Measurements from ENCODE around the gene ARHGAP26. TPM values are rescaled to one million over a fixed set of nuclear protein-coding genes. Genes with fewer than 3 reads are reported as not detected.
A peak's percentile ranks its signal among the peaks of the same experiment; 100 is the strongest.

ARHGAP26 gene
- total RNA-seq, 1 donor from 2014 or later: 25.2 TPM

- peak; percentile 73 to 91 for DNase-seq (ENCODE audit: low read depth in 2 of 2)
Observed at GRCh38 chr5:142749321-142749720, 20.9 kb upstream of the ARHGAP26 start.

- peak in 1 of 2 donors; percentile 44 for DNase-seq (ENCODE audit: low read depth in 2 of 2)
Observed at GRCh38 chr5:142753116-142753631, 17.0 kb upstream of the ARHGAP26 start.

- DNase-seq (ENCODE audit: low read depth in 2 of 2): no peak
Observed at GRCh38 chr5:142754031-142754430, 16.1 kb upstream of the ARHGAP26 start.

GRCh38 chr5:142756576-142756975, 13.6 kb upstream of the ARHGAP26 start:
- no peak for DNase-seq (ENCODE audit: low read depth in 2 of 2)

- DNase-seq (ENCODE audit: low read depth in 2 of 2): no peak
Observed at GRCh38 chr5:142757564-142757963, 12.6 kb upstream of the ARHGAP26 start.

- no peak for DNase-seq (ENCODE audit: low read depth in 2 of 2)
Observed at GRCh38 chr5:142758062-142758795, 11.9 kb upstream of the ARHGAP26 start.

- no peak for DNase-seq (ENCODE audit: low read depth in 2 of 2)
Observed at GRCh38 chr5:142758796-142759145, 11.4 kb upstream of the ARHGAP26 start.

- no peak for DNase-seq (ENCODE audit: low read depth in 2 of 2)
Observed at GRCh38 chr5:142763701-142764100, 6.5 kb upstream of the ARHGAP26 start.

- DNase-seq (ENCODE audit: low read depth in 2 of 2): no peak
Observed at GRCh38 chr5:142767178-142767577, 3.0 kb upstream of the ARHGAP26 start.

GRCh38 chr5:142767911-142768310, 2.3 kb upstream of the ARHGAP26 start:
- no peak for DNase-seq (ENCODE audit: low read depth in 2 of 2)

- DNase-seq (ENCODE audit: low read depth in 2 of 2): no peak
Observed at GRCh38 chr5:142769251-142769792, 855 bp upstream of the ARHGAP26 start.

GRCh38 chr5:142770650-142771609, 753 bp downstream of the ARHGAP26 start:
- DNase-seq (ENCODE audit: low read depth in 2 of 2): peak; percentile 40 to 63

GRCh38 chr5:142771666-142772065, 1.5 kb downstream of the ARHGAP26 start:
- DNase-seq (ENCODE audit: low read depth in 2 of 2): no peak

- peak; percentile 50 to 60 for DNase-seq (ENCODE audit: low read depth in 2 of 2)
Observed at GRCh38 chr5:142772446-142773293, 2.5 kb downstream of the ARHGAP26 start.

- DNase-seq (ENCODE audit: low read depth in 2 of 2): no peak
Observed at GRCh38 chr5:142777099-142777498, 6.9 kb downstream of the ARHGAP26 start.

GRCh38 chr5:142777850-142778249, 7.7 kb downstream of the ARHGAP26 start:
- no peak for DNase-seq (ENCODE audit: low read depth in 2 of 2)

- DNase-seq (ENCODE audit: low read depth in 2 of 2): peak in 1 of 2 donors; percentile 60
Observed at GRCh38 chr5:142779163-142779840, 9.1 kb downstream of the ARHGAP26 start.

- DNase-seq (ENCODE audit: low read depth in 2 of 2): no peak
Observed at GRCh38 chr5:142780871-142781270, 10.7 kb downstream of the ARHGAP26 start.

- no peak for DNase-seq (ENCODE audit: low read depth in 2 of 2)
Observed at GRCh38 chr5:142782976-142783530, 12.9 kb downstream of the ARHGAP26 start.

Measured in dermis microvascular lymphatic vessel endothelial cell (primary cell).